Panc1 (cell line): ENCODE results near the gene TNPO2. TPM values are rescaled to one million over a fixed set of nuclear protein-coding genes. Genes with fewer than 3 reads are reported as not detected.
A peak's percentile ranks its signal among the peaks of the same experiment; 100 is the strongest.

ENCODE experiments used
- ATAC-seq: fragments of 200-7000 bp; cut with Tn5 transposase; 2 replicates; pipeline ENCODE4 v1.9.1; 2020; ENCODE audit warnings: mild to moderate bottlenecking, moderate library complexity
- BruUV-seq: library from RNA; stranded (reverse); fragments of 400-500 nt; replicated peaks from 2 replicates; lab custom pipeline; 2021; lab: Mats Ljungman, UMichigan
- CTCF ChIA-PET: fragments of 300-600 bp; sonication (Branson Sonifier 250); formaldehyde crosslinking; loops from one replicate; lab custom pipeline; 2022; ENCODE audit warnings: antibody characterized with exemption; lab: Charles Lee
- POLR2A ChIA-PET: fragments of 300-600 bp; sonication (Branson Sonifier 250); formaldehyde crosslinking; loops from one replicate; lab custom pipeline; 2022; ENCODE audit warnings: antibody characterized with exemption; lab: Charles Lee
- DNase-seq: peaks from one replicate; pipeline ENCODE4 v3.0.0-alpha.2; 2010; ENCODE audit warnings: low read depth, low spot score
- H3K27ac ChIP-seq: 2 replicates; pipeline ENCODE4 v1.5.1; 2011; ENCODE audit warnings: mild to moderate bottlenecking, low read length, inconsistent platforms
- H3K27me3 ChIP-seq: fragments of 200-500 bp; sonication (Bioruptor generic); 2 replicates; pipeline ENCODE4 v1.6.0; 2014; ENCODE audit warnings: low read length, inconsistent platforms; ENCODE audit not compliant: control insufficient read depth, insufficient read depth
- H3K36me3 ChIP-seq: fragments of 200-500 bp; sonication (Bioruptor generic); 2 replicates; pipeline ENCODE4 v1.5.1; 2014; ENCODE audit warnings: inconsistent platforms, mild to moderate bottlenecking, low read length, moderate library complexity; ENCODE audit not compliant: control insufficient read depth, insufficient read depth
- H3K4me1 ChIP-seq: 2 replicates; pipeline ENCODE4 v1.5.1; 2011; ENCODE audit warnings: inconsistent platforms, mild to moderate bottlenecking, low read length, moderate library complexity; ENCODE audit not compliant: control insufficient read depth, insufficient read depth
- H3K4me3 ChIP-seq, 2 experiments: 2 replicates each; pipeline ENCODE4 v1.5.1; 2011 to 2012; ENCODE audit warnings: low read depth in 2 of 2, low read length in 2 of 2, mild to moderate bottlenecking in 2 of 2, inconsistent platforms in 1 of 2, moderate library complexity in 1 of 2
- H3K9me3 ChIP-seq: fragments of 200-500 bp; sonication (Bioruptor generic); 2 replicates; pipeline ENCODE4 v1.5.1; 2014; ENCODE audit warnings: low read depth, mild to moderate bottlenecking, inconsistent platforms, low read length, moderate library complexity; ENCODE audit not compliant: control insufficient read depth, insufficient read depth
- POLR2AphosphoS5 ChIP-seq: IDR thresholded peaks from 2 replicates; pipeline ENCODE4 v1.6.1; 2012; ENCODE audit warnings: mild to moderate bottlenecking, low read depth, low read length, moderate library complexity
- SIN3A ChIP-seq: IDR thresholded peaks from 2 replicates; pipeline ENCODE4 v1.6.1; 2012; ENCODE audit warnings: low read depth, mild to moderate bottlenecking, low read length, moderate library complexity, borderline replicate concordance; ENCODE audit not compliant: insufficient read depth
- TCF7L2 ChIP-seq: IDR thresholded peaks from 2 replicates; pipeline ENCODE4 v1.6.1; 2011; ENCODE audit warnings: mild to moderate bottlenecking, low read depth, low read length, inconsistent platforms
- in situ Hi-C: cut with HindIII; loops from 2 replicates; pipeline ENCODE4 v1.10.0; 2016; ENCODE audit warnings: low sequenced_read_pairs, low pct_unique_long_range_greater_than_20kb
- intact Hi-C: fragments of 100-400 bp; cut with micrococcal nuclease; formaldehyde crosslinking; loops from one replicate; pipeline ENCODE4 v1.10.0; 2022; ENCODE audit not compliant: unreplicated experiment
- total RNA-seq: library from RNA; stranded (reverse); gene quantifications from one replicate; pipeline ENCODE4 v1.2.1, GENCODE V29; 2021; ENCODE audit not compliant: unreplicated experiment
- TF ChIP-seq, protein P1 (sequence below): fragments of 450-650 bp; IDR thresholded peaks from 2 replicates; pipeline ENCODE4 v1.5.1; 2017; ENCODE audit warnings: mild to moderate bottlenecking
- TF ChIP-seq, protein P2 (sequence below), 2 experiments: IDR thresholded peaks; 2 replicates each; pipeline ENCODE4 v1.6.1; 2011 to 2012; ENCODE audit warnings: low read depth in 2 of 2, control low read depth in 1 of 2, low read length in 1 of 2, mild to moderate bottlenecking in 1 of 2, moderate library complexity in 1 of 2; ENCODE audit not compliant: insufficient read depth in 1 of 2

TNPO2 gene
- total RNA-seq, 1 experiment from 2014 or later, result 83.3 TPM

DNA sequence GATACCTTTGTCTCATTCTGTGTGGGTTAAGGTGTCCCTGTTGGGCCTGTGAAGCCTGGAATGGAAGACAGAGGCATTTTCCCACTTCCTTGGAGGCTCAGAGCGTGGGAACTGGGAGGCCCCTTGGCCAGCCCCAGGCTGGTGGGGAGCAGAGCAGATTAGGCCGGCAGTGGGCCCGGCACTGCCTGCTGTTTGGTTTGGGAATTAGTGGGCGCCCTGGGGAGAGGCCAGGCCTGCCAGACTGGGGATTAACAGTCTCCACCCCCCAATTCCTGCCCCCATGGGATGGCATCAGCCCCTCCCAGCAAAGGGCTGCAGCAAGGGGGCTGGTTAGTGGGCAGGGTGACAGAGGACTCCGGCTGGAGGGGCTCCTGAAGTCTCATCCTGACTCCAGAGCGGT is 24.8 kb upstream of the TNPO2 start:
- DNase-seq, result no peak
- ChIA-PET CTCF (interaction anchor here (0.6 kb wide), 1 partner anchor 103 kb away, joined by 4 read pairs; no protein-coding TSS in a partner anchor), POLR2A (no interaction called here)
- intact Hi-C loops (no loop called here), in situ Hi-C loops (no loop called here)
- H3K4me3 ChIP-seq, result no peak overlapping the region
- H3K4me1 ChIP-seq, result peaks cover 4% of the 10 kb centered on the region
- no peak overlapping the region for H3K27ac ChIP-seq
- TF ChIP-seq SIN3A (no peak), POLR2AphosphoS5 (no peak), TCF7L2 (no peak)
- TF ChIP-seq, protein P1, sequence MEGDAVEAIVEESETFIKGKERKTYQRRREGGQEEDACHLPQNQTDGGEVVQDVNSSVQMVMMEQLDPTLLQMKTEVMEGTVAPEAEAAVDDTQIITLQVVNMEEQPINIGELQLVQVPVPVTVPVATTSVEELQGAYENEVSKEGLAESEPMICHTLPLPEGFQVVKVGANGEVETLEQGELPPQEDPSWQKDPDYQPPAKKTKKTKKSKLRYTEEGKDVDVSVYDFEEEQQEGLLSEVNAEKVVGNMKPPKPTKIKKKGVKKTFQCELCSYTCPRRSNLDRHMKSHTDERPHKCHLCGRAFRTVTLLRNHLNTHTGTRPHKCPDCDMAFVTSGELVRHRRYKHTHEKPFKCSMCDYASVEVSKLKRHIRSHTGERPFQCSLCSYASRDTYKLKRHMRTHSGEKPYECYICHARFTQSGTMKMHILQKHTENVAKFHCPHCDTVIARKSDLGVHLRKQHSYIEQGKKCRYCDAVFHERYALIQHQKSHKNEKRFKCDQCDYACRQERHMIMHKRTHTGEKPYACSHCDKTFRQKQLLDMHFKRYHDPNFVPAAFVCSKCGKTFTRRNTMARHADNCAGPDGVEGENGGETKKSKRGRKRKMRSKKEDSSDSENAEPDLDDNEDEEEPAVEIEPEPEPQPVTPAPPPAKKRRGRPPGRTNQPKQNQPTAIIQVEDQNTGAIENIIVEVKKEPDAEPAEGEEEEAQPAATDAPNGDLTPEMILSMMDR, result no peak
- TF ChIP-seq, protein P2, sequence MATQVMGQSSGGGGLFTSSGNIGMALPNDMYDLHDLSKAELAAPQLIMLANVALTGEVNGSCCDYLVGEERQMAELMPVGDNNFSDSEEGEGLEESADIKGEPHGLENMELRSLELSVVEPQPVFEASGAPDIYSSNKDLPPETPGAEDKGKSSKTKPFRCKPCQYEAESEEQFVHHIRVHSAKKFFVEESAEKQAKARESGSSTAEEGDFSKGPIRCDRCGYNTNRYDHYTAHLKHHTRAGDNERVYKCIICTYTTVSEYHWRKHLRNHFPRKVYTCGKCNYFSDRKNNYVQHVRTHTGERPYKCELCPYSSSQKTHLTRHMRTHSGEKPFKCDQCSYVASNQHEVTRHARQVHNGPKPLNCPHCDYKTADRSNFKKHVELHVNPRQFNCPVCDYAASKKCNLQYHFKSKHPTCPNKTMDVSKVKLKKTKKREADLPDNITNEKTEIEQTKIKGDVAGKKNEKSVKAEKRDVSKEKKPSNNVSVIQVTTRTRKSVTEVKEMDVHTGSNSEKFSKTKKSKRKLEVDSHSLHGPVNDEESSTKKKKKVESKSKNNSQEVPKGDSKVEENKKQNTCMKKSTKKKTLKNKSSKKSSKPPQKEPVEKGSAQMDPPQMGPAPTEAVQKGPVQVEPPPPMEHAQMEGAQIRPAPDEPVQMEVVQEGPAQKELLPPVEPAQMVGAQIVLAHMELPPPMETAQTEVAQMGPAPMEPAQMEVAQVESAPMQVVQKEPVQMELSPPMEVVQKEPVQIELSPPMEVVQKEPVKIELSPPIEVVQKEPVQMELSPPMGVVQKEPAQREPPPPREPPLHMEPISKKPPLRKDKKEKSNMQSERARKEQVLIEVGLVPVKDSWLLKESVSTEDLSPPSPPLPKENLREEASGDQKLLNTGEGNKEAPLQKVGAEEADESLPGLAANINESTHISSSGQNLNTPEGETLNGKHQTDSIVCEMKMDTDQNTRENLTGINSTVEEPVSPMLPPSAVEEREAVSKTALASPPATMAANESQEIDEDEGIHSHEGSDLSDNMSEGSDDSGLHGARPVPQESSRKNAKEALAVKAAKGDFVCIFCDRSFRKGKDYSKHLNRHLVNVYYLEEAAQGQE (IDR thresholded peaks at IDR 0.05; ENCODE audit: insufficient read depth in 1 of 2, low read depth in 2 of 2, low read length in 1 of 2), result no peak
- H3K9me3 ChIP-seq, result no peaks in the 10 kb centered on the region
- H3K36me3 ChIP-seq, result no peaks in the 10 kb centered on the region
- no TSS peak for BruUV-seq
- no peaks in the 10 kb centered on the region for H3K27me3 ChIP-seq
- 0 out of 2 replicates have a peak, but pooled peaks have one; percentile 3 for ATAC-seq

DNA sequence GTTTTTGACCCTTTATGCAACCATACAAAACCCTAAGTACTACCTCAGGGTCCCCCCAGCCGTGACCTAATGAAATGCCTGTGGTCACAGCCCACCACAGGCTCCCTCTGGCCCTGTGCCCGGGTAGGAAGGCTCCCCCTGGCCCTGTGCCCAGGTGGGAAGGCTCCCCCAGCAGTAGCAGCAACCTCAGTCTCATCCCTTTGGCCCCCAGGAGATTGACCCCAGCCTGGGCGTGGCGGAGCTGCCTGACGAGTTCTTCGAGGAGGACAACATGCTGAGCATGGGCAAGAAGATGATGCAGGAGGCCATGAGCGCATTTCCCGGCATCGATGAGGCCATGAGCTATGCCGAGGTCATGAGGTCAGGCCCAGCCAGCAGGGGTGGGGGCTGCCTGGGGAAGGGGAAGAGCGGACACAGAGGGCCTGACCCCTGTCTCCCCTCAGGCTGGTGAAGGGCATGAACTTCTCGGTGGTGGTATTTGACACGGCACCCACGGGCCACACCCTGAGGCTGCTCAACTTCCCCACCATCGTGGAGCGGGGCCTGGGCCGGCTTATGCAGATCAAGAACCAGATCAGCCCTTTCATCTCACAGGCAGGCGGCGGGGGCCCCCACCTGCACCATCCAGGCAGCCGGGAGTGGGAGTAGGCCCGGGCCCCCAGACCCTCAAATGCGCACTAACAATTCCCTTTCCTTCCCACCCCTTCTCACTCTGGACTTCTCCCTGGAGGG is 21.6 kb upstream of the TNPO2 start:
- in situ Hi-C loops, result no loop called here
- POLR2A ChIA-PET, result interaction anchor here (0.6 kb wide), 1 partner anchor 20 kb away, joined by 8 read pairs; no protein-coding TSS in a partner anchor
- no peak for DNase-seq

More for the DNA sequence above, 21.6 kb upstream of the TNPO2 start:
- ATAC-seq, result no peak
- no TSS peak for BruUV-seq
- H3K4me1 ChIP-seq, result peaks cover 4% of the 10 kb centered on the region
- no peaks in the 10 kb centered on the region for H3K36me3 ChIP-seq
- no peak overlapping the region for H3K27ac ChIP-seq
- no peak overlapping the region for H3K4me3 ChIP-seq
- intact Hi-C loops, result no loop called here
- H3K9me3 ChIP-seq, result no peaks in the 10 kb centered on the region
- CTCF ChIA-PET, result no interaction called here
- no peaks in the 10 kb centered on the region for H3K27me3 ChIP-seq
- TF ChIP-seq POLR2AphosphoS5, result no peak
- no peak for TF ChIP-seq TCF7L2
- TF ChIP-seq, protein P1, result no peak
- TF ChIP-seq, protein P2 (IDR thresholded peaks at IDR 0.05; ENCODE audit: insufficient read depth in 1 of 2, low read depth in 2 of 2, low read length in 1 of 2), result no peak
- no peak for TF ChIP-seq SIN3A
